ENCODE data around the gene LHFPL2. TPM values are rescaled to one million over a fixed set of nuclear protein-coding genes. Genes with fewer than 3 reads are reported as not detected.

The LHFPL2 gene
- total RNA-seq, 2 experiments from 2014 or later: not detected

DNA sequence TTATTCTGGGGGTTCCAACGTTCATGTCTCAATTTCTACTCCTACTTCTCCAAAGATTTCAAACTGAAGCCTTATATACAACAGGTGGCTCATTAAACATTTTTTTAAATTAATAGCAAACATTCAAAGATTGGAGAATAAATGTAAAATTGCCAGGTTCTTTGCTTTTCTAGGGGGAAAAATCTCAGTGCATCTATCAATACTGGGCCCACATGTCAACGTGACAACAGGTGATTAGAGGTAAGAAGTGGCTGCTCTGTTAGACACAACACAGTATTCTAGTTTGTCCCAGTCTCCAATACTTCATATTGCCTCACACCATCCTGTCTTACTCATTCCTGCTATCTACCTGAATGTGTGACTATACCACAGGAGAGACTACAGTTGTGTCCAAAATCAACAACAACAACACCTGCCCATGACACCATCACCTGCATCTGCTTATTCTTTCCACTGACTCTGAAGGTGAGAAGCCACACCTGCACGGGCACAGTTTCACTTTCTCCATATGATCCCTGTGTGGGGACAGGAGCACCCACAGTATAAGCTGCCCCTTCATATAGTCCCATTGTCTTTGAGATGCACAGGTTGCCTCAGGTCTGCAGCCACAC is 110.2 kb downstream of the LHFPL2 start:
- CTCF ChIA-PET: interaction anchor here (1.3 kb wide), 1 partner anchor 71 kb away, joined by 3 read pairs; no protein-coding TSS in a partner anchor
- no peaks in the 10 kb centered on the region for H3K9me3 Mint-ChIP-seq (ENCODE audit: low read depth)
- H3K27me3 Mint-ChIP-seq: peaks cover 35% of the 10 kb centered on the region
- H3K36me3 Mint-ChIP-seq: no peaks in the 10 kb centered on the region
- H3K27ac Mint-ChIP-seq: no peak overlapping the region
- no peak for ATAC-seq
- no peak for DNase-seq
- no peak overlapping the region for H3K4me3 Mint-ChIP-seq
- no peaks in the 10 kb centered on the region for H3K4me1 Mint-ChIP-seq

- Mint-ChIP-seq H3K9me3 (ENCODE audit: low read depth) (no peaks in the 10 kb centered on the region), H3K4me3 (no peak overlapping the region), H3K36me3 (no peaks in the 10 kb centered on the region), H3K4me1 (no peaks in the 10 kb centered on the region), H3K27ac (no peak overlapping the region), H3K27me3 (peaks cover 38% of the 10 kb centered on the region)
- CTCF ChIA-PET: interaction anchor here (1.3 kb wide), 1 partner anchor 70 kb away, joined by 3 read pairs; no protein-coding TSS in a partner anchor
- DNase-seq (no peak), ATAC-seq (no peak)
Observed at GRCh38 chr5:78537821-78538220, 110.8 kb downstream of the LHFPL2 start.

DNA sequence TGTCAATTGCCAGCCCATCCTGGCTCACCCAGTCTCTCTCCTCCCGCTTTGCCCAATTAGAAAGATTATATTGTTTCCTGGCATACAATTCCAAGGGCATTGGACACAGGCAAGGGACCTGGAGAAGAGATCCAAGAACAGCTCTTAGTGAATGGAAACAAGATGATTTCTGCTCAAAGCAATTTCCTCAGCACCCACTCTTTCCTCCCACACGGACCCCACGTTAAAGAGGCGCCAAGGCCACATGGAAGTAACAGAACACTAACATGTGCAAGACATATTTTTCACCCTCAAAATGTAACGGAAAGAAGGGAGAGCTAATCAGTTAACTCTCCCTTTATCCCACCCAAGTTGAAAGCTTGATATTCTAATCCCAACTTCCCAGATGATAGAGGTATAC is 111.2 kb downstream of the LHFPL2 start:
- ATAC-seq (no peak), DNase-seq (no peak)
- Mint-ChIP-seq H3K4me1 (no peaks in the 10 kb centered on the region), H3K4me3 (no peak overlapping the region), H3K9me3 (ENCODE audit: low read depth) (no peaks in the 10 kb centered on the region), H3K27me3 (peaks cover 35% of the 10 kb centered on the region), H3K27ac (no peak overlapping the region), H3K36me3 (no peaks in the 10 kb centered on the region)
- CTCF ChIA-PET: interaction anchor here (1.3 kb wide), 1 partner anchor 70 kb away, joined by 3 read pairs; no protein-coding TSS in a partner anchor

DNA sequence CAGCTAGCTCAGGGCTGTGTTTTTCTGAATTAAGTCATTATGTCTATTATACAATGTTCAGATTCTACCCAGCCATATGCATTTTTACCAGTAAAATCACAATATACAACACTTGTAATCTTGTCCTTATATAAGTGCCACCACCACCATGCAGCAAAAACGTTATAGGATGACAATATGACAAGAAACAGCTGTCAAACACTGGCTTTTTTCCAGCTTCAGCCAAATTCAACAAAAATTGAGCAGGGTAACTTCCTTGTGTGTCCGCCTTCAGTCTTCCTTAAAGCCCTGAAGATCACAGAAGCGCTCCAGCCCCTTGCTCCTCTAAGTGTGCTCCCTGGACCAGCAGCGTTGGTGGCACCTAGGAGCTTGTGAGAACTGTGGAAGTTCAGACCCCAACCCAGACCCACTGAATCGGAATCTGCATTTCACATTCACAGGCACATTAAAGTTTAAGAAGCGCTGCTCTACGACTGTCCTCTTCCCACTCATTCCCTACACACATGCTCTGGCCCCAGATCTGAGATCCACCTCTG is 111.8 kb downstream of the LHFPL2 start:
- Mint-ChIP-seq H3K9me3 (ENCODE audit: low read depth) (no peaks in the 10 kb centered on the region), H3K27ac (no peak overlapping the region), H3K27me3 (peaks cover 34% of the 10 kb centered on the region), H3K4me1 (no peaks in the 10 kb centered on the region), H3K4me3 (no peak overlapping the region), H3K36me3 (no peaks in the 10 kb centered on the region)
- DNase-seq (no peak), ATAC-seq (no peak)
- CTCF ChIA-PET: interaction anchor here (1.3 kb wide), 1 partner anchor 69 kb away, joined by 3 read pairs; no protein-coding TSS in a partner anchor

GRCh38 chr5:78534905-78535200 is 113.7 kb downstream of the LHFPL2 start:
- no peak overlapping the region for H3K27ac Mint-ChIP-seq
- H3K36me3 Mint-ChIP-seq: no peaks in the 10 kb centered on the region
- ATAC-seq: no peak
- H3K27me3 Mint-ChIP-seq: peaks cover 28% of the 10 kb centered on the region
- CTCF ChIA-PET: no interaction called here
- H3K9me3 Mint-ChIP-seq (ENCODE audit: low read depth): no peaks in the 10 kb centered on the region
- no peak overlapping the region for H3K4me3 Mint-ChIP-seq
- H3K4me1 Mint-ChIP-seq: no peaks in the 10 kb centered on the region
- no peak for DNase-seq

DNA sequence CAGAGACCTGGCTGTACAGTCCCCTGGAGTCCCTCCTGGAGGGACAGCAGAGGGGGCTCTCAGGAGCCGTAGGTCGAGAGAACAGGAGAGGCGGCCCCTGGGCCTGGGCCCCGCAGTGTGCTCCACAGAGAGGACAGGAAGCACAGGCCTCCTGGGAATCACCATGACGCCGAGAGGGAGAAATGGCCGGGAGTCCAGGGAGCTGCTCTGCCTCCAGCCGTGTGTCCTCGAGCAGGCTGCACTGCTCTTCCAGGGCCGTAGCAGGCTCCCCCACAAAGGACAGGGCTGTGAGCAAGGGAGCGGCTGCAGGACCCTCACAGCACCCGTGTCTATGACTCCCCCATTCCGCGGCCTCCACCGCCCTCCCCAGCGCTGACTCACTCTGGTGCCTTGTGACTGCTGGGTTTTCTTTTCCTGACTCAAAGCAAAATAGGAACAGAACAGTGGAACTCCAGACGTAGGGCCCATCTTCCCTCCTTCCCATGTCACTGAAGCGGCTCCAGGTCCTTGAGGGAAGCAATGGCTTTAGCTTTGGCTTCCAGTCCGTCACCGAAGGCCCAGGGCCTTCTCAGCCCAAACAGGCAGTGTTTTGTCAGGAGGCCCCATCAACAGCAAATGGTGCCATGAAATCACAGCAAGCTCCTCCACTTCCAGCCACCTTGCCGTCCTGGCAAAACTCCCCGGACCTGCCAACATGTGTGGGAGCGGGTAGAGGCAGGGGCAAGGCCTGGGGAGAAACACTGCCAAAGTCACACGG is 114.2 kb downstream of the LHFPL2 start:
- Mint-ChIP-seq H3K36me3 (no peaks in the 10 kb centered on the region), H3K4me3 (no peak overlapping the region), H3K9me3 (ENCODE audit: low read depth) (no peaks in the 10 kb centered on the region), H3K27ac (no peak overlapping the region), H3K27me3 (peaks cover 24% of the 10 kb centered on the region), H3K4me1 (no peaks in the 10 kb centered on the region)
- CTCF ChIA-PET: interaction anchor here (1.0 to 1.3 kb wide), 3 partner anchors 12 to 67 kb away, joined by 3 to 4 read pairs (median 3); no protein-coding TSS in a partner anchor
- ATAC-seq (no peak), DNase-seq (no peak)

GRCh38 chr5:78533356-78533755 is 115.2 kb downstream of the LHFPL2 start:
- Mint-ChIP-seq H3K36me3 (no peaks in the 10 kb centered on the region), H3K4me3 (no peak overlapping the region), H3K9me3 (ENCODE audit: low read depth) (no peaks in the 10 kb centered on the region), H3K27me3 (peaks cover 19% of the 10 kb centered on the region), H3K4me1 (no peaks in the 10 kb centered on the region), H3K27ac (no peak overlapping the region)
- CTCF ChIA-PET: interaction anchor here (1.1 to 1.4 kb wide), 4 partner anchors 12 to 66 kb away, joined by 3 to 4 read pairs (median 4); no protein-coding TSS in a partner anchor
- DNase-seq: no peak
- no peak for ATAC-seq

GRCh38 chr5:78530342-78531096 is 118.1 kb downstream of the LHFPL2 start:
- peaks cover 28% of the 10 kb centered on the region for H3K27me3 Mint-ChIP-seq
- DNase-seq: no peak
- no peak overlapping the region for H3K27ac Mint-ChIP-seq
- CTCF ChIA-PET: no interaction called here
- H3K9me3 Mint-ChIP-seq (ENCODE audit: low read depth): no peaks in the 10 kb centered on the region
- H3K36me3 Mint-ChIP-seq: no peaks in the 10 kb centered on the region
- H3K4me3 Mint-ChIP-seq: no peak overlapping the region
- H3K4me1 Mint-ChIP-seq: peaks cover 8% of the 10 kb centered on the region
- no peak for ATAC-seq

GRCh38 chr5:78527925-78528324 is 120.6 kb downstream of the LHFPL2 start:
- ATAC-seq: no peak
- no peak overlapping the region for H3K4me3 Mint-ChIP-seq
- CTCF ChIA-PET: no interaction called here
- no peaks in the 10 kb centered on the region for H3K9me3 Mint-ChIP-seq (ENCODE audit: low read depth)
- no peak for DNase-seq
- peaks cover 37% of the 10 kb centered on the region for H3K27me3 Mint-ChIP-seq
- no peaks in the 10 kb centered on the region for H3K36me3 Mint-ChIP-seq
- peaks cover 8% of the 10 kb centered on the region for H3K4me1 Mint-ChIP-seq
- no peak overlapping the region for H3K27ac Mint-ChIP-seq

GRCh38 chr5:78527054-78527859 is 121.3 kb downstream of the LHFPL2 start:
- H3K4me3 Mint-ChIP-seq: no peak overlapping the region
- peaks cover 8% of the 10 kb centered on the region for H3K4me1 Mint-ChIP-seq
- CTCF ChIA-PET: no interaction called here
- no peaks in the 10 kb centered on the region for H3K9me3 Mint-ChIP-seq (ENCODE audit: low read depth)
- no peak for DNase-seq
- H3K27ac Mint-ChIP-seq: no peak overlapping the region
- no peak for ATAC-seq
- peaks cover 37% of the 10 kb centered on the region for H3K27me3 Mint-ChIP-seq
- no peaks in the 10 kb centered on the region for H3K36me3 Mint-ChIP-seq

DNA sequence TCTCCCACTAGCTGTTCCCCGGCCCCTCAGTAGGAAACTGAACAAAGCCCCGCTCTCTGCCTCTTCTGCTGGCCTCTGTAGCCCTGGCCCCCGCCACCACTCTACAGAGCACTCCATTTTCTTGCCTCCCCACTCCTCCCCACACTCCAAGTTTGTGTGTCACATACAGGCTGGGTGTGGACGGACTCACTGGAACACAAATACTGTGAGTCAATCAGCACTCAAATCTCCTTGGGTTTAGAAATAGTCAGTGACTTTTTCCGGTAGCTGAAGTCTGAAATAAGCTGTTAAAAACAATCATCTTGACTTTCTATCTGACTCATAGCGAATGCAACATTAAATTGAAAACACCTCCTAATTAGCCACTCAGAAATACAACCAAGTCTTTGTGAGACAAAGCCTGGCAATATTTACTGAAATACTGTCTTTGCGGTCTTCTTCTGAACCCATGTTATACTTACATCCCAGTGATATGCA is 122.5 kb downstream of the LHFPL2 start:
- no peak overlapping the region for H3K4me3 Mint-ChIP-seq
- peaks cover 8% of the 10 kb centered on the region for H3K4me1 Mint-ChIP-seq
- no peaks in the 10 kb centered on the region for H3K36me3 Mint-ChIP-seq
- DNase-seq (no peak), ATAC-seq (peak; percentile 20)
- CTCF ChIA-PET: no interaction called here
- no peak overlapping the region for H3K27ac Mint-ChIP-seq
- H3K27me3 Mint-ChIP-seq: peaks cover 39% of the 10 kb centered on the region
- H3K9me3 Mint-ChIP-seq (ENCODE audit: low read depth): no peaks in the 10 kb centered on the region

DNA sequence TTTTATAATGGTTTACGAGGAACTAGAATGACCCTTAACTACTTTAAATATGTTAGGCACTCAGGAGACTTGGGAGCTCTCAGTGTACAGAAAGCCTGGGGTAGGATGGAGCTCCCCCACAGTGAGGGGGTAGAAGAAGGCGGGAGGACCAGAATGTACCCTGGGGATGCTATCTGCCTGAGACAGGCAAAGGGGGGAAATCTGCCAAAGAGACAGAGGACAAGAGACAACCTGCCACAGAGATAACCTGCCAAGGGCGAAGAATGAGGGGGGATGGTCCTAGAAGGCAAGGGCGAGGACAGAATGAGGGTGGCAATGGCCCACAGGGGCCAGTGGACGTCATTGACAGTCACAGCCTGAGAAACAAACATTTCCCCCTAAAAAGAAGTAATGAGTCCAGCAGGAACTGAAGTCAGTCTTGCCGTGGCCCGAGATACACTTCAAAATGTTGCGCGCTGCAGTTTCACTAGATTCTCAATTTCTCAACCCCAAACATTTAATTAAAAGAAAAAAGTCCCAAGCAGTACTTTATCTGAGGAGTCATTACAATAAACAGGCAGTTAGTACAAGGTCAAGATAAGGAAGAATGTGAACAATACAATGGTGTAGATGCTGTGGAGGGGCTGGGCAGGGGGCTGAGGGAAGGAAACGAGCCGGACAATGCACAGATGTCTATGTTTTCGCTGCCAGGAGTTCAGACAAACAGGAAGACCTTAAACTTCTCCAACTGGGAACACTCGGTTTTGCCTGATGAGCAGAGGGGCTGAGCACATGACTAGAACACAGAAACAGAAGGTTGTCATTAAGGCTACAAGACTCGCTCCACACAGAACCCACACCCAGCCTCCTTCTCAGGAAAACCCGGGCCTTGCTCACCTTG is 125.0 kb downstream of the LHFPL2 start:
- H3K27me3 Mint-ChIP-seq: peaks cover 56% of the 10 kb centered on the region
- H3K4me1 Mint-ChIP-seq: peaks cover 8% of the 10 kb centered on the region
- no peaks in the 10 kb centered on the region for H3K36me3 Mint-ChIP-seq
- H3K4me3 Mint-ChIP-seq: no peak overlapping the region
- no peaks in the 10 kb centered on the region for H3K9me3 Mint-ChIP-seq (ENCODE audit: low read depth)
- CTCF ChIA-PET: no interaction called here
- ATAC-seq (no peak), DNase-seq (no peak)
- no peak overlapping the region for H3K27ac Mint-ChIP-seq

Data from activated CD8-positive, alpha-beta memory T cell treated with anti-CD3 and anti-CD28 coated beads, Interleukin-2, amount 10 ng/mL, durations not matched to agents 7 days and 5 days (primary cell).